Activated CD4-positive, alpha-beta T cell treated with anti-CD3 and anti-CD28 coated beads, Interleukin-2, amount 50 U/mL, for 24 hours (primary cell): ENCODE measurements around the gene TRAPPC10.
"Not testable (repeated sequence)": the region's sequence is repeated elsewhere in the genome, so short reads cannot be mapped to it uniquely, and the experiment has no call there.

Experiments
- DNase-seq, 2 donors: peaks; one replicate each; pipeline ENCODE4 v3.0.0-alpha.2; 2020; ENCODE audit warnings: low read depth in 1 of 2, low spot score in 1 of 2

Gene TRAPPC10

GRCh38 chr21:44139787-44140551 lies 127.9 kb downstream of the TRAPPC10 start:
- not testable (repeated sequence) for DNase-seq

- not testable (repeated sequence) for DNase-seq
These were observed 128.4 kb downstream of the TRAPPC10 start for GRCh38 chr21:44140552-44140932.

GRCh38 chr21:44142470-44142869 lies 130.4 kb downstream of the TRAPPC10 start:
- DNase-seq: not testable (repeated sequence)

GRCh38 chr21:44143380-44143779 lies 131.3 kb downstream of the TRAPPC10 start:
- DNase-seq: not testable (repeated sequence)

GRCh38 chr21:44143996-44144395 lies 131.9 kb downstream of the TRAPPC10 start:
- not testable (repeated sequence) for DNase-seq

GRCh38 chr21:44144784-44145602 lies 132.9 kb downstream of the TRAPPC10 start:
- not testable (repeated sequence) for DNase-seq

- DNase-seq: not testable (repeated sequence)
These were observed 133.5 kb downstream of the TRAPPC10 start for GRCh38 chr21:44145616-44146015.

- DNase-seq: not testable (repeated sequence)
These were observed 135.0 kb downstream of the TRAPPC10 start for GRCh38 chr21:44147108-44147507.

- not testable (repeated sequence) for DNase-seq
These were observed 138.1 kb downstream of the TRAPPC10 start for GRCh38 chr21:44150255-44150654.

- DNase-seq: not testable (repeated sequence)
These were observed 141.2 kb downstream of the TRAPPC10 start for GRCh38 chr21:44153214-44153888.

GRCh38 chr21:44153889-44154228 lies 141.8 kb downstream of the TRAPPC10 start:
- DNase-seq: peak; percentile 21 to 49

GRCh38 chr21:44154816-44155230 lies 142.7 kb downstream of the TRAPPC10 start:
- not testable (repeated sequence) for DNase-seq

GRCh38 chr21:44155231-44155993 lies 143.3 kb downstream of the TRAPPC10 start:
- not testable (repeated sequence) for DNase-seq

- DNase-seq: not testable (repeated sequence)
These were observed 143.9 kb downstream of the TRAPPC10 start for GRCh38 chr21:44155994-44156380.
